HepG2 (cell line): ENCODE measurements around the gene BTAF1. TPM values are rescaled to one million over a fixed set of nuclear protein-coding genes. Genes with fewer than 3 reads are reported as not detected.

Source experiments
- CBFB ChIP-seq: sonication (generic); formaldehyde crosslinking; IDR thresholded peaks from 2 replicates; pipeline ENCODE4 v1.4.0; 2020; ENCODE audit warnings: missing genetic modification reagents
- DNMT3B ChIP-seq: conservative IDR thresholded peaks from 2 replicates; pipeline ENCODE4 v1.6.1; 2016; ENCODE audit warnings: missing biosample characterization, control low read depth
- ELF3 ChIP-seq: IDR thresholded peaks from 2 replicates; pipeline ENCODE4 v1.6.1; 2016; ENCODE audit warnings: missing genetic modification reagents, missing compliant biosample characterization
- HBP1 ChIP-seq: IDR thresholded peaks from 2 replicates; pipeline ENCODE4 v1.6.1; 2016; ENCODE audit warnings: low read depth, control low read depth
- KDM6A ChIP-seq: IDR thresholded peaks from 2 replicates; pipeline ENCODE4 v1.6.1; 2016; ENCODE audit warnings: low read depth
- MAFF ChIP-seq: IDR thresholded peaks from 2 replicates; pipeline ENCODE4 v1.6.1; 2011; ENCODE audit warnings: low read depth, low read length, improper control_type of control experiment
- REL ChIP-seq: sonication (generic); formaldehyde crosslinking; conservative IDR thresholded peaks from 2 replicates; pipeline ENCODE4 v1.8.0; 2022; ENCODE audit warnings: mild to moderate bottlenecking, missing genetic modification reagents, moderate library complexity
- REST ChIP-seq, 2 experiments: IDR thresholded peaks; 2 replicates each; pipeline ENCODE4 v1.6.1; 2011 to 2012; ENCODE audit warnings: low read length in 2 of 2, borderline replicate concordance in 1 of 2, low read depth in 1 of 2, mild to moderate bottlenecking in 1 of 2, moderate library complexity in 1 of 2
- RFXAP ChIP-seq: sonication (generic); formaldehyde crosslinking; IDR thresholded peaks from 2 replicates; pipeline ENCODE4 v1.4.0; 2020; ENCODE audit warnings: missing genetic modification reagents, borderline replicate concordance
- SAP130 ChIP-seq: IDR thresholded peaks from 2 replicates; pipeline ENCODE4 v1.6.1; 2016; ENCODE audit warnings: low read depth
- SKI ChIP-seq: fragments of 450-650 bp; IDR thresholded peaks from one replicate; pipeline ENCODE4 v1.6.1; 2018; ENCODE audit warnings: mild to moderate bottlenecking; ENCODE audit not compliant: partially characterized antibody
- STAG1 ChIP-seq: sonication (generic); formaldehyde crosslinking; IDR thresholded peaks from 2 replicates; pipeline ENCODE4 v1.4.0; 2020; ENCODE audit warnings: missing genetic modification reagents
- SYNCRIP ChIP-seq: fragments of 200-400 bp; formaldehyde crosslinking; IDR thresholded peaks from 2 replicates; pipeline ENCODE4 v1.6.1; 2018; ENCODE audit warnings: mild to moderate bottlenecking, low read depth, low read length; ENCODE audit not compliant: insufficient read depth
- TCF12 ChIP-seq, 2 experiments: fragments of 450-650 bp in 1 of 2; sonication (generic) in 1 of 2; formaldehyde crosslinking in 1 of 2; IDR thresholded peaks; 2 replicates each; pipeline versions ENCODE4 v1.6.1 to v1.8.0; 2017 to 2022; ENCODE audit warnings: antibody characterized with exemption in 1 of 2, mild to moderate bottlenecking in 1 of 2, missing genetic modification reagents in 1 of 2, moderate library complexity in 1 of 2
- TSC22D2 ChIP-seq: sonication (generic); formaldehyde crosslinking; IDR thresholded peaks from 2 replicates; pipeline ENCODE4 v1.5.1; 2020; ENCODE audit warnings: missing genetic modification reagents, mild to moderate bottlenecking, borderline replicate concordance
- XRCC5 ChIP-seq: fragments of 200-400 bp; formaldehyde crosslinking; optimal IDR thresholded peaks from 2 replicates; pipeline ENCODE3; 2017; ENCODE audit warnings: mild to moderate bottlenecking, low read length
- ZMAT3 ChIP-seq: sonication (generic); formaldehyde crosslinking; conservative IDR thresholded peaks from 2 replicates; pipeline ENCODE4 v1.7.0; 2021; ENCODE audit warnings: missing genetic modification reagents
- ZNF235 ChIP-seq: sonication (generic); formaldehyde crosslinking; IDR thresholded peaks from 2 replicates; pipeline ENCODE4 v1.8.1; 2023; ENCODE audit warnings: mild to moderate bottlenecking, missing genetic modification reagents, borderline replicate concordance
- ZNF253 ChIP-seq: sonication (generic); formaldehyde crosslinking; IDR thresholded peaks from 2 replicates; pipeline ENCODE4 v1.8.0; 2022; ENCODE audit warnings: mild to moderate bottlenecking, missing genetic modification reagents, borderline replicate concordance
- ZNF292 ChIP-seq: sonication (generic); formaldehyde crosslinking; IDR thresholded peaks from 2 replicates; pipeline ENCODE4 v1.8.1; 2022; ENCODE audit warnings: mild to moderate bottlenecking, low read depth, missing genetic modification reagents, borderline replicate concordance
- ZNF7 ChIP-seq: IDR thresholded peaks from 2 replicates; pipeline ENCODE4 v1.6.1; 2016; ENCODE audit warnings: missing biosample characterization, missing genetic modification reagents
- ZNF780A ChIP-seq: sonication (generic); formaldehyde crosslinking; IDR thresholded peaks from 2 replicates; pipeline ENCODE4 v1.8.0; 2022; ENCODE audit warnings: mild to moderate bottlenecking, missing genetic modification reagents, moderate library complexity
- ZNF816 ChIP-seq: sonication (generic); formaldehyde crosslinking; IDR thresholded peaks from 2 replicates; pipeline ENCODE4 v1.8.0; 2022; ENCODE audit warnings: missing genetic modification reagents, mild to moderate bottlenecking, borderline replicate concordance
- ZNF839 ChIP-seq: sonication (generic); formaldehyde crosslinking; IDR thresholded peaks from 2 replicates; pipeline ENCODE4 v1.4.0; 2020; ENCODE audit warnings: missing genetic modification reagents, mild to moderate bottlenecking, borderline replicate concordance
- ZSCAN20 ChIP-seq: sonication (generic); formaldehyde crosslinking; IDR thresholded peaks from 2 replicates; pipeline ENCODE4 v1.4.0; 2020; ENCODE audit warnings: missing genetic modification reagents, mild to moderate bottlenecking, borderline replicate concordance
- polyA plus RNA-seq, 8 experiments: library from polyadenylated mRNA; depleted of rRNA in 3 of 8; stranded (reverse) in 7 of 8; unstranded in 1 of 8; fragments of >200 nt; fragmentation: Illumina TruSeq in 4 of 8; extraction: Trizol in 4 of 8; gene quantifications; 2 replicates each; pipeline versions ENCODE4 v1.2.1 to v1.2.3, GENCODE V29; 2011 to 2016; ENCODE audit warnings: low read depth in 4 of 8, missing spikeins in 1 of 8, mixed read lengths in 1 of 8; ENCODE audit not compliant: insufficient read depth in 1 of 8
- total RNA-seq, 5 experiments: library from RNA; depleted of rRNA; stranded (reverse); fragments of >200 nt; fragmentation: Illumina TruSeq; extraction: Trizol; gene quantifications; 2 replicates each; pipeline ENCODE4 v1.2.3, GENCODE V29; 2016; ENCODE audit warnings: low read depth in 1 of 5

Gene BTAF1
- total and polyA plus RNA-seq, 2 of the 13 experiments (the other 11 are each of a cell fraction or from before 2014, with no cell fraction given), result 38.6 to 54.1 TPM

- no peak; a peak in 1 of 4 replicates for TF ChIP-seq REST (IDR thresholded peaks at IDR 0.05; ENCODE audit: borderline replicate concordance in 1 of 2, low read depth in 1 of 2, low read length in 2 of 2)
- peak; percentile 77; the same call in 1 of the 2 replicates for TF ChIP-seq ZNF839 (CRISPR knock-in tag)
- TF ChIP-seq ZNF235 (CRISPR knock-in tag), result 0 out of 2 replicates have a peak, but pooled peaks have one; percentile 72
- no peak for TF ChIP-seq ZNF253
- peak; percentile 94 for TF ChIP-seq ZMAT3 (CRISPR knock-in tag)
- TF ChIP-seq CBFB (CRISPR knock-in tag), result peak; percentile 30; the same call in 1 of the 2 replicates
- 0 out of 2 replicates have a peak, but pooled peaks have one; percentile 31 for TF ChIP-seq ZNF816
- no peak; the same call in 1 of the 2 replicates for TF ChIP-seq STAG1 (CRISPR knock-in tag)
- TF ChIP-seq SYNCRIP, result no peak
- TF ChIP-seq HBP1, result peak; percentile 55; the same call in 1 of the 2 replicates
- TF ChIP-seq DNMT3B (CRISPR knock-in tag), result peak; percentile 71; the same call in 1 of the 2 replicates
- peak; percentile 51; the same call in 1 of the 2 replicates for TF ChIP-seq ZNF292 (CRISPR knock-in tag)
- no peak for TF ChIP-seq SKI
- TF ChIP-seq SAP130 (CRISPR knock-in tag), result peak; percentile 94
- no peak for TF ChIP-seq KDM6A
- no peak for TF ChIP-seq ZNF7
- peak; percentile 37 for TF ChIP-seq ELF3 (CRISPR knock-in tag)
- TF ChIP-seq TCF12 (IDR thresholded peaks at IDR 0.05), result no peak
- 0 out of 2 replicates have a peak, but pooled peaks have one; percentile 14 for TF ChIP-seq TCF12 (CRISPR knock-in tag; IDR thresholded peaks at IDR 0.05)
- peak; percentile 78 for TF ChIP-seq REL
- TF ChIP-seq TSC22D2 (CRISPR knock-in tag), result peak; percentile 90; the same call in 1 of the 2 replicates
- no peak for TF ChIP-seq ZSCAN20 (CRISPR knock-in tag)
- no peak for TF ChIP-seq MAFF
- peak; percentile 59 for TF ChIP-seq XRCC5
- TF ChIP-seq RFXAP (CRISPR knock-in tag), result peak; percentile 90
- TF ChIP-seq ZNF780A (CRISPR knock-in tag), result 0 out of 2 replicates have a peak, but pooled peaks have one; percentile 40
These were observed at the start of gene BTAF1 (continued) for GRCh38 chr10:91923371-91924211.
